ENCODE results near the gene TUSC2.

- TF ChIP-seq EZH2 (IDR thresholded peaks at IDR 0.05; ENCODE audit: borderline replicate concordance) (no peak), EZH2phosphoT487 (IDR thresholded peaks at IDR 0.05; ENCODE audit: low read depth, severe bottlenecking, unreplicated experiment) (no peak)
- TF ChIP-seq, protein P1, sequence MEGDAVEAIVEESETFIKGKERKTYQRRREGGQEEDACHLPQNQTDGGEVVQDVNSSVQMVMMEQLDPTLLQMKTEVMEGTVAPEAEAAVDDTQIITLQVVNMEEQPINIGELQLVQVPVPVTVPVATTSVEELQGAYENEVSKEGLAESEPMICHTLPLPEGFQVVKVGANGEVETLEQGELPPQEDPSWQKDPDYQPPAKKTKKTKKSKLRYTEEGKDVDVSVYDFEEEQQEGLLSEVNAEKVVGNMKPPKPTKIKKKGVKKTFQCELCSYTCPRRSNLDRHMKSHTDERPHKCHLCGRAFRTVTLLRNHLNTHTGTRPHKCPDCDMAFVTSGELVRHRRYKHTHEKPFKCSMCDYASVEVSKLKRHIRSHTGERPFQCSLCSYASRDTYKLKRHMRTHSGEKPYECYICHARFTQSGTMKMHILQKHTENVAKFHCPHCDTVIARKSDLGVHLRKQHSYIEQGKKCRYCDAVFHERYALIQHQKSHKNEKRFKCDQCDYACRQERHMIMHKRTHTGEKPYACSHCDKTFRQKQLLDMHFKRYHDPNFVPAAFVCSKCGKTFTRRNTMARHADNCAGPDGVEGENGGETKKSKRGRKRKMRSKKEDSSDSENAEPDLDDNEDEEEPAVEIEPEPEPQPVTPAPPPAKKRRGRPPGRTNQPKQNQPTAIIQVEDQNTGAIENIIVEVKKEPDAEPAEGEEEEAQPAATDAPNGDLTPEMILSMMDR (IDR thresholded peaks at IDR 0.05; ENCODE audit: poor library complexity): no peak
These were observed 34.8 kb downstream of the TUSC2 start for GRCh38 chr3:50293079-50293801.

Measured in hepatocyte (in vitro differentiated cells).